Breast epithelium (tissue), 3 donors: Measurements from ENCODE around the gene RNF149.

Experiments
- CTCF ChIP-seq, 3 donors: fragments of 450-650 bp; IDR thresholded peaks; one replicate each; pipeline ENCODE4 v1.5.1; 2016 to 2017; ENCODE audit warnings: antibody characterized with exemption in 3 of 3, mild to moderate bottlenecking in 3 of 3, moderate library complexity in 3 of 3
- POLR2A ChIP-seq: fragments of 450-650 bp; IDR thresholded peaks from one replicate; pipeline ENCODE4 v1.6.1; 2016; ENCODE audit warnings: antibody characterized with exemption, mild to moderate bottlenecking, moderate library complexity
- POLR2AphosphoS5 ChIP-seq, 3 donors: sonication (generic); formaldehyde crosslinking; IDR thresholded peaks; one replicate each; pipeline ENCODE4 v1.6.1; 2017; ENCODE audit warnings: antibody characterized with exemption in 3 of 3

GRCh38 chr2:101349893-101350662 lies 41.6 kb upstream of the RNF149 start:
- TF ChIP-seq CTCF (IDR thresholded peaks at IDR 0.05) (no peak), POLR2A (no peak), POLR2AphosphoS5 (IDR thresholded peaks at IDR 0.05) (no peak)
